T-helper 17 cell (primary cell): Measurements from ENCODE around the gene CCDC90B. TPM values are rescaled to one million over a fixed set of nuclear protein-coding genes. Genes with fewer than 3 reads are reported as not detected.
"Not testable (repeated sequence)": the region's sequence is repeated elsewhere in the genome, so short reads cannot be mapped to it uniquely, and the experiment has no call there.

Source experiments
- ATAC-seq: fragments of 150-1000 bp; cut with Tn5 transposase; 2 replicates; pipeline ENCODE4 v1.10.0; 2021; ENCODE audit warnings: mild to moderate bottlenecking, moderate library complexity
- DNase-seq, 3 donors: peaks; one replicate each; pipeline versions ENCODE4 v3.0.0 to v3.0.0-alpha.2; 2020 to 2021
- H3K9me3 ChIP-seq: one replicate; pipeline ENCODE4 v1.7.0; 2013; ENCODE audit warnings: low read length, mild to moderate bottlenecking; ENCODE audit not compliant: control insufficient read depth, poor library complexity, severe bottlenecking
- H3K27ac Mint-ChIP-seq: one replicate; pipeline ENCODE4 v1.8.0; 2022; ENCODE audit warnings: mild to moderate bottlenecking, moderate library complexity, mixed read lengths
- H3K27me3 Mint-ChIP-seq: one replicate; pipeline ENCODE4 v1.8.0; 2022; ENCODE audit warnings: mixed read lengths
- H3K36me3 Mint-ChIP-seq: one replicate; pipeline ENCODE4 v1.8.0; 2022; ENCODE audit warnings: low read depth, mixed read lengths
- H3K4me1 Mint-ChIP-seq: one replicate; pipeline ENCODE4 v1.8.0; 2022; ENCODE audit warnings: mild to moderate bottlenecking, mixed read lengths
- H3K4me3 Mint-ChIP-seq: one replicate; pipeline ENCODE4 v1.8.0; 2022; ENCODE audit warnings: mild to moderate bottlenecking, moderate library complexity, mixed read lengths
- total RNA-seq, 4 donors: library from RNA in 2 of 4; stranded (reverse) in 2 of 4; gene quantifications; one replicate each; pipeline ENCODE4 v1.2.3 and lab custom pipeline; 2022 to 2026

The CCDC90B gene, protein sequence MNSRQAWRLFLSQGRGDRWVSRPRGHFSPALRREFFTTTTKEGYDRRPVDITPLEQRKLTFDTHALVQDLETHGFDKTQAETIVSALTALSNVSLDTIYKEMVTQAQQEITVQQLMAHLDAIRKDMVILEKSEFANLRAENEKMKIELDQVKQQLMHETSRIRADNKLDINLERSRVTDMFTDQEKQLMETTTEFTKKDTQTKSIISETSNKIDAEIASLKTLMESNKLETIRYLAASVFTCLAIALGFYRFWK
- 10 to 100 TPM; 20.6 to 21.6 TPM for total RNA-seq
- 41.5 to 45.0 reads per million in 2 donors for total RNA-seq (lab: John Stamatoyannopoulos, UW)

GRCh38 chr11:83285771-83286528 is at the start of gene CCDC90B:
CCDC90B (minus strand) TSS chr11:83286367; CDS start chr11:83285972, 395 bp downstream.
- H3K9me3 ChIP-seq: no peaks in the 10 kb centered on the region
- peak; percentile 79 to 87 (median 85) for DNase-seq
- peaks cover 20% of the 10 kb centered on the region for H3K4me1 Mint-ChIP-seq
- H3K36me3 Mint-ChIP-seq: peaks cover 4% of the 10 kb centered on the region
- H3K27ac Mint-ChIP-seq: peak within 1 kb of the TSS; percentile 97
- ATAC-seq: peak; percentile 91
- H3K27me3 Mint-ChIP-seq: no peaks in the 10 kb centered on the region
- peak within 1 kb of the TSS; percentile 97 for H3K4me3 Mint-ChIP-seq

GRCh38 chr11:83335446-83336070 is 49.4 kb upstream of the CCDC90B start:
- no peaks in the 10 kb centered on the region for H3K9me3 ChIP-seq
- Mint-ChIP-seq H3K36me3 (no peaks in the 10 kb centered on the region), H3K4me1 (no peaks in the 10 kb centered on the region), H3K27me3 (no peaks in the 10 kb centered on the region), H3K27ac (no peak overlapping the region), H3K4me3 (no peak overlapping the region)
- DNase-seq (no peak), ATAC-seq (no peak)

GRCh38 chr11:83330303-83330702 is 44.1 kb upstream of the CCDC90B start:
- no peak overlapping the region for H3K27ac Mint-ChIP-seq
- H3K4me3 Mint-ChIP-seq: no peak overlapping the region
- DNase-seq (no peak), ATAC-seq (no peak)
- no peaks in the 10 kb centered on the region for H3K4me1 Mint-ChIP-seq
- no peaks in the 10 kb centered on the region for H3K27me3 Mint-ChIP-seq
- no peaks in the 10 kb centered on the region for H3K36me3 Mint-ChIP-seq
- no peaks in the 10 kb centered on the region for H3K9me3 ChIP-seq

DNA sequence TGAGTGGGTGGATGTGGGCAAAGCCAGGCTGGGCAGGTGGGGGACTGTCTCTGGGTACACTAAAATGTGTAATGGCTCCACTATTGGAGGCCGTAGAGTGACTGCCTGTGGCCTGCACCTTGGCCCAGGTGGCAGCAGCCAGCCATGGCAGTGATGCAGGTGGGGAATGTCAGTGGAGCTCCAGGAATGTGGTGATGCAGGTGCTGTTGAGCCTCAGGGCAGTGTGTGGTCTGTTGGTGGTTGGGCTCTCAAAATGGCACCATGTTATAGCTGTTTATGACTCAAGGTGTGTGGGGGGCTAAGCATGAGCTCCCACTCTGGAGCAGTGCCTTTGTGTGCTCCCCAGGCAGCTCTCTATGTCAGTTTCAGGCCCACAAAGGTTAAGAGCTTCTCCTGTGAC is 40.2 kb upstream of the CCDC90B start:
- no peaks in the 10 kb centered on the region for H3K4me1 Mint-ChIP-seq
- ATAC-seq: no peak

DNA sequence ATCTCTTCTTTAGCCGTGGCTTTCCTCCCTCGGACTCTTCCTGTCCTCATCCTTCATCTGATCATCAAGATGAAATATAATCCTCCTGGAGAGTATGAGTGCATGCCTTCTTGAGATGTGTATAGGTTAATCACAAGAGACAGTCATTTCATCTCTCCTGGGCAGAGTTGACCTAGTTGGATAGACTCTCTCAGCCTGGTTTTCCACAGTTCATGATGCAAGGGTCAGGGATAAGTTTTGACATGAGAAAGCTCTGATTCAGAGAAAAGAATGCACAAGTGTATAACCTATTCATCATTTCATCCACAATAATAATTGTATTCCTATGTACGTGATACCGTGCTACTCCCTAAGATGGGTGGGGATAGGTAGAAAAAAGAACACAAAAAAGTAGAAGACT is 33.2 kb upstream of the CCDC90B start:
- H3K4me1 Mint-ChIP-seq: no peaks in the 10 kb centered on the region
- H3K36me3 Mint-ChIP-seq: no peaks in the 10 kb centered on the region
- H3K27ac Mint-ChIP-seq: no peak overlapping the region
- H3K27me3 Mint-ChIP-seq: peaks cover 36% of the 10 kb centered on the region
- no peak overlapping the region for H3K4me3 Mint-ChIP-seq
- no peaks in the 10 kb centered on the region for H3K9me3 ChIP-seq
- DNase-seq (no peak), ATAC-seq (no peak)

More for the DNA sequence above, 40.2 kb upstream of the CCDC90B start:
- no peak overlapping the region for H3K27ac Mint-ChIP-seq
- H3K27me3 Mint-ChIP-seq: peaks cover 34% of the 10 kb centered on the region
- no peak for DNase-seq
- H3K36me3 Mint-ChIP-seq: no peaks in the 10 kb centered on the region
- no peak overlapping the region for H3K4me3 Mint-ChIP-seq
- H3K9me3 ChIP-seq: no peaks in the 10 kb centered on the region

- H3K4me1 Mint-ChIP-seq: no peaks in the 10 kb centered on the region
- no peak for DNase-seq
- H3K4me3 Mint-ChIP-seq: no peak overlapping the region
- H3K36me3 Mint-ChIP-seq: no peaks in the 10 kb centered on the region
- no peak overlapping the region for H3K27ac Mint-ChIP-seq
- ATAC-seq: no peak
- peaks cover 32% of the 10 kb centered on the region for H3K27me3 Mint-ChIP-seq
- H3K9me3 ChIP-seq: no peaks in the 10 kb centered on the region
These were observed 32.8 kb upstream of the CCDC90B start for GRCh38 chr11:83318931-83319330.

GRCh38 chr11:83317757-83318690 is 31.9 kb upstream of the CCDC90B start:
- Mint-ChIP-seq H3K36me3 (no peaks in the 10 kb centered on the region), H3K4me1 (no peaks in the 10 kb centered on the region), H3K27me3 (peaks cover 29% of the 10 kb centered on the region), H3K4me3 (no peak overlapping the region), H3K27ac (no peak overlapping the region)
- no peak for ATAC-seq
- no peak for DNase-seq
- no peaks in the 10 kb centered on the region for H3K9me3 ChIP-seq

DNA sequence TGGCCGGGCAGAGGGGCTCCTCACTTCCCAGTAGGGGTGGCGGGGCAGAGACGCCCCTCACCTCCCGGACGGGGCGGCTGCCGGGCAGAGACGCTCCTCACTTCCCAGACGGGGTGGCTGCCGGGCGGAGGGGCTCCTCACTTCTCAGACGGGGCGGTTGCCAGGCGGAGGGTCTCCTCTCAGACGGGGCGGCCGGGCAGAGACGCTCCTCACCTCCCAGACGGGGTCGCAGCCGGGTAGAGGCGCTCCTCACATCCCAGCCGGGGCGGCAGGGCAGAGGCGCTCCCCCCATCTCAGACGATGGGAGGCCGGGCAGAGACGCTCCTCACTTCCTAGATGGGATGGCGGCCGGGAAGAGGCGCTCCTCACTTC is 30.7 kb upstream of the CCDC90B start:
- H3K27ac Mint-ChIP-seq, H3K4me1 Mint-ChIP-seq, H3K36me3 Mint-ChIP-seq, H3K9me3 ChIP-seq, ATAC-seq, H3K4me3 Mint-ChIP-seq, DNase-seq: not testable (repeated sequence)
- H3K27me3 Mint-ChIP-seq: peaks cover 26% of the 10 kb centered on the region

DNA sequence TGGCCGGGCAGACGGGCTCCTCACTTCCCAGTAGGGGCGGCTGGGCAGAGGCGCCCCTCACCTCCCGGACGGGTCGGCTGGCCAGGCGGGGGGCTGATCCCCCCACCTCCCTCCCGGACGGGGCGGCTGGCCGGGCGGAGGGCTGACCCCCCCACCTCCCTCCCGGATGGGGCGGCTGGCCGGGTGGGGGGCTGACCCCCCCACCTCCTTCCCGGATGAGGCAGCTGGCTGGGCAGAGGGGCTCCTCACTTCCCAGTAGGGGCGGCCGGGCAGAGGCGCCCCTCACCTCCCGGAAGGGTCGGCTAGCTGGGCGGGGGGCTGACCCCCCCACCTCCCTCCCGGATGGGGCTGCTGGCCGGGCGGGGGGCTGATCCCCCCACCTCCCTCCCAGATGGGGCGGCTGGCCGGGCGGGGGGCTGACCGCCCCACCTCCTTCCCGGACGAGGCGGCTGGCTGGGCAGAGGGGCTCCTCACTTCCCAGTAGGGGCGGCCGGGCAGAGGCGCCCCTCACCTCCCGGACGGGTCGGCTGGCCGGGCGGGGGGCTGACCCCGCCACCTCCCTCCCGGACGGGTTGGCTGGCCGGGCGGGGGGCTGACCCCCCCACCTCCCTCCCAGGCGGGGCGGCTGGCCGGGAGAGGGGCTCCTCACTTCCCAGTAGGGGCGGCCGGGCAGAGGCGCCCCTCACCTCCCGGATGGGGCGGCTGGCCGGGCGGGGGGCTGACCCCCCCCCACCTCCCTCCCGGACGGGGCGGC is 30.2 kb upstream of the CCDC90B start:
- H3K27me3 Mint-ChIP-seq: peaks cover 29% of the 10 kb centered on the region
- H3K9me3 ChIP-seq, H3K27ac Mint-ChIP-seq, DNase-seq, ATAC-seq, H3K4me1 Mint-ChIP-seq, H3K4me3 Mint-ChIP-seq, H3K36me3 Mint-ChIP-seq: not testable (repeated sequence)

GRCh38 chr11:83312430-83312829 is 26.3 kb upstream of the CCDC90B start:
- ATAC-seq (no peak), DNase-seq (no peak)
- Mint-ChIP-seq H3K4me3 (no peak overlapping the region), H3K27me3 (peaks cover 33% of the 10 kb centered on the region), H3K4me1 (peaks cover 3% of the 10 kb centered on the region), H3K36me3 (peaks cover 3% of the 10 kb centered on the region), H3K27ac (no peak overlapping the region)
- no peaks in the 10 kb centered on the region for H3K9me3 ChIP-seq

DNA sequence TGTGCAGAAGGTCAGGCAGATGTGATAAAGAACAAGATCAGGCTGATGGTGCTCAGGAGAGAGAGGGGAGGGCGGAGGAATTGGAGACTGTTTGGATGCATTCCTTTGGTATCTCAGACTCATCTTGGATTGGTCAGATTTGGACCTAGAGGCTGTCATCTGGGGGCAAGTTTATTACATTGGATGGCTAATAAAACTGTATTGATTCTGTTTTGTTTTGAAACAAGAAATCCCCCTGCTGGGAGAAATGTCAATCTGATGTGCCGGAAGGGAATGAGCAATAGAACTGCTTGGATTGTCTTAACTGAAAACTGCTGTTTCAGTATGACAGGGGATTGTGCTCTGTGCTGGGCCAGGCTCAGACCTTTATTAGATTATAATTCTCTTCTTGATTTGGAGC is 25.5 kb upstream of the CCDC90B start:
- H3K9me3 ChIP-seq: no peaks in the 10 kb centered on the region
- peaks cover 33% of the 10 kb centered on the region for H3K27me3 Mint-ChIP-seq
- H3K4me1 Mint-ChIP-seq: peaks cover 3% of the 10 kb centered on the region
- no peak overlapping the region for H3K27ac Mint-ChIP-seq
- peaks cover 3% of the 10 kb centered on the region for H3K36me3 Mint-ChIP-seq
- no peak overlapping the region for H3K4me3 Mint-ChIP-seq
- DNase-seq (no peak), ATAC-seq (no peak)

DNA sequence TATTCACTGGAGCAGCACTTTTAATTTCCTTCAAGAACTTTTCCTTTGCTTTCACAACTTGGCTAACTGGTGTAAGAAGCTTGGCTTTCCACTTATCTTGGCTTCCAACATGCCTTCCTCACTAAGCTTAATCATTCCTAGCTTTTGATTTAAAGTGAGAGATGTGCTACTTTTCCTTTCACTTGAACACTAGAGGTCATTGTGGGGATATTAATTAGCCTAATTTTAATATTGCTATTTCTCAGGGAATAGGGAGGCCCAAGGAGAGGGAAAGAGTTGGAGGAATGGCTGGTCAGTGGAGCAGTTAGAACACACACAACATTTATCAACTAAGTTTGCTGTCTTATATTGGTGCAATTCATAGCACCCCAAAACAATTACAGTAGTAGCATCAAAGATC is 24.6 kb upstream of the CCDC90B start:
- Mint-ChIP-seq H3K36me3 (peaks cover 3% of the 10 kb centered on the region), H3K27ac (no peak overlapping the region), H3K4me1 (peaks cover 3% of the 10 kb centered on the region), H3K27me3 (peaks cover 33% of the 10 kb centered on the region), H3K4me3 (no peak overlapping the region)
- no peak for DNase-seq
- no peak for ATAC-seq
- H3K9me3 ChIP-seq: no peaks in the 10 kb centered on the region
